Measurements from ENCODE around the gene WDR5B.

DNA sequence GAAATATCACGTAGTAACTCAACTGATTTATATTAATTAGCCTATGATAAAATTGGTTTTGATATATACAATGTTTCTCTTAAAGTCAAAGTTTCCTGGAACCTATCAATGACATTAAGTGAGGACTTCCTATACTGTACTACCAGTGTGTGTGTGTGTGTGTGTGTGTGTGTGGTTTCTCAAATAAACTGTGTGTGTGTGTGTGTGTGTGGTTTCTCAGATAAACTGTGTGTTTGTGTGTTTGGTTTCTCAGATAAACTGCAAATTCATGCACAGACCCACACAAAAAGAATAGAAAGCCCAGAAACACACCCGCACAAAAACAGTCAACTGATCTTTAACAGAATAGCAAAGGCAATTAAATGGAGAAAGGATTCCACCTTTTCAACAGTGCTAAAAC is 14.5 kb upstream of the WDR5B start:
- TF ChIP-seq, protein P1, sequence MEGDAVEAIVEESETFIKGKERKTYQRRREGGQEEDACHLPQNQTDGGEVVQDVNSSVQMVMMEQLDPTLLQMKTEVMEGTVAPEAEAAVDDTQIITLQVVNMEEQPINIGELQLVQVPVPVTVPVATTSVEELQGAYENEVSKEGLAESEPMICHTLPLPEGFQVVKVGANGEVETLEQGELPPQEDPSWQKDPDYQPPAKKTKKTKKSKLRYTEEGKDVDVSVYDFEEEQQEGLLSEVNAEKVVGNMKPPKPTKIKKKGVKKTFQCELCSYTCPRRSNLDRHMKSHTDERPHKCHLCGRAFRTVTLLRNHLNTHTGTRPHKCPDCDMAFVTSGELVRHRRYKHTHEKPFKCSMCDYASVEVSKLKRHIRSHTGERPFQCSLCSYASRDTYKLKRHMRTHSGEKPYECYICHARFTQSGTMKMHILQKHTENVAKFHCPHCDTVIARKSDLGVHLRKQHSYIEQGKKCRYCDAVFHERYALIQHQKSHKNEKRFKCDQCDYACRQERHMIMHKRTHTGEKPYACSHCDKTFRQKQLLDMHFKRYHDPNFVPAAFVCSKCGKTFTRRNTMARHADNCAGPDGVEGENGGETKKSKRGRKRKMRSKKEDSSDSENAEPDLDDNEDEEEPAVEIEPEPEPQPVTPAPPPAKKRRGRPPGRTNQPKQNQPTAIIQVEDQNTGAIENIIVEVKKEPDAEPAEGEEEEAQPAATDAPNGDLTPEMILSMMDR (IDR thresholded peaks at IDR 0.05): no peak
- TF ChIP-seq POLR2A (IDR thresholded peaks at IDR 0.05): no peak

All from lower leg skin (tissue), 3 donors.